GM23338 (cell line): ENCODE measurements around the gene DACH1. TPM values are rescaled to one million over a fixed set of nuclear protein-coding genes. Genes with fewer than 3 reads are reported as not detected.

Experiments
- CTCF ChIP-seq, 2 experiments: fragments of 200-600 bp in 1 of 2; sonication (generic) in 1 of 2; conservative IDR thresholded peaks; 2 replicates each; pipeline versions ENCODE4 v1.5.1 to v1.6.1; 2016 to 2017; ENCODE audit warnings: antibody characterized with exemption in 2 of 2, low read depth in 2 of 2, mild to moderate bottlenecking in 2 of 2, moderate library complexity in 1 of 2
- EZH2 ChIP-seq: fragments of 200-600 bp; sonication (generic); IDR thresholded peaks from one replicate; pipeline ENCODE4 v1.8.0; 2017; ENCODE audit warnings: antibody characterized with exemption, mild to moderate bottlenecking, low read depth; ENCODE audit not compliant: unreplicated experiment
- EZH2phosphoT487 ChIP-seq: fragments of 200-600 bp; sonication (generic); IDR thresholded peaks from one replicate; pipeline ENCODE4 v1.8.1; 2018; ENCODE audit warnings: antibody characterized with exemption; ENCODE audit not compliant: unreplicated experiment
- JUNB ChIP-seq: IDR thresholded peaks from one replicate; pipeline ENCODE4 v1.6.1; 2016; ENCODE audit warnings: antibody characterized with exemption; ENCODE audit not compliant: unreplicated experiment
- POLR2AphosphoS5 ChIP-seq: IDR thresholded peaks from 2 replicates; pipeline ENCODE4 v1.6.1; 2016; ENCODE audit warnings: antibody characterized with exemption, low read depth
- ZNF331 ChIP-seq: fragments of 250-450 bp; sonication (Bioruptor Pico); IDR thresholded peaks from 2 replicates; pipeline ENCODE4 v1.5.0; 2020; ENCODE audit warnings: low read depth, mild to moderate bottlenecking, moderate library complexity
- polyA plus RNA-seq: library from polyadenylated mRNA; unstranded; fragments of >200 nt; fragmentation: Nextera tagmentation; extraction: Ambion mirVana; gene quantifications from 2 replicates; pipeline ENCODE4 v1.2.1, GENCODE V29; 2016
- total RNA-seq: library from RNA; depleted of rRNA; stranded (reverse); fragments of >200 nt; shearing (Covaris generic); gene quantifications from 2 replicates; pipeline ENCODE4 v1.2.3, GENCODE V29; 2014
- TF ChIP-seq, protein P1 (sequence below): fragments of 250-450 bp; sonication (Bioruptor Pico); IDR thresholded peaks from 2 replicates; pipeline ENCODE4 v1.5.0; 2020; ENCODE audit warnings: mild to moderate bottlenecking, moderate library complexity
- TF ChIP-seq, protein P2 (sequence below): IDR thresholded peaks from 2 replicates; pipeline ENCODE4 v1.6.1; 2016; ENCODE audit warnings: antibody characterized with exemption

DACH1 gene
- total and polyA plus RNA-seq, 2 experiments from 2014 or later, result 0.45 to 0.57 TPM

DNA sequence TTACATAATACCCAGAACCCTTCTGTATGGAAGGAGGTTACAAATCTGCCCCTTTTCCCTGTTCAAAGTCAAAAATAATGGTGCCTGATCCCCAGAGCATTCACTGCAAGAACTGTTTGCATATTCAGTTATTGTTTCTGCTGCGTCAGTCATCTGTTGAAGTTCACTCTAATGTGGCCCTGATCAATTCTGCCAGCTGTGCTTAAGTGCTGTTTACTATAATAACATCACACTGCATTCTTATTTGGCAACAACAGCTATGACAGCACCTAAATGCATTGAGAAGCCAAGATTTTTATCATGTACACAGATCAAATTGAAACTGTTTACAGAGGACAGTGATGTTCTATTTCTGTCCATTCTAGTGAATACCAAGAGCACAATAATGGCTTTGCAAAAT lies 115.9 kb downstream of the DACH1 start (continued):
- TF ChIP-seq, protein P1, sequence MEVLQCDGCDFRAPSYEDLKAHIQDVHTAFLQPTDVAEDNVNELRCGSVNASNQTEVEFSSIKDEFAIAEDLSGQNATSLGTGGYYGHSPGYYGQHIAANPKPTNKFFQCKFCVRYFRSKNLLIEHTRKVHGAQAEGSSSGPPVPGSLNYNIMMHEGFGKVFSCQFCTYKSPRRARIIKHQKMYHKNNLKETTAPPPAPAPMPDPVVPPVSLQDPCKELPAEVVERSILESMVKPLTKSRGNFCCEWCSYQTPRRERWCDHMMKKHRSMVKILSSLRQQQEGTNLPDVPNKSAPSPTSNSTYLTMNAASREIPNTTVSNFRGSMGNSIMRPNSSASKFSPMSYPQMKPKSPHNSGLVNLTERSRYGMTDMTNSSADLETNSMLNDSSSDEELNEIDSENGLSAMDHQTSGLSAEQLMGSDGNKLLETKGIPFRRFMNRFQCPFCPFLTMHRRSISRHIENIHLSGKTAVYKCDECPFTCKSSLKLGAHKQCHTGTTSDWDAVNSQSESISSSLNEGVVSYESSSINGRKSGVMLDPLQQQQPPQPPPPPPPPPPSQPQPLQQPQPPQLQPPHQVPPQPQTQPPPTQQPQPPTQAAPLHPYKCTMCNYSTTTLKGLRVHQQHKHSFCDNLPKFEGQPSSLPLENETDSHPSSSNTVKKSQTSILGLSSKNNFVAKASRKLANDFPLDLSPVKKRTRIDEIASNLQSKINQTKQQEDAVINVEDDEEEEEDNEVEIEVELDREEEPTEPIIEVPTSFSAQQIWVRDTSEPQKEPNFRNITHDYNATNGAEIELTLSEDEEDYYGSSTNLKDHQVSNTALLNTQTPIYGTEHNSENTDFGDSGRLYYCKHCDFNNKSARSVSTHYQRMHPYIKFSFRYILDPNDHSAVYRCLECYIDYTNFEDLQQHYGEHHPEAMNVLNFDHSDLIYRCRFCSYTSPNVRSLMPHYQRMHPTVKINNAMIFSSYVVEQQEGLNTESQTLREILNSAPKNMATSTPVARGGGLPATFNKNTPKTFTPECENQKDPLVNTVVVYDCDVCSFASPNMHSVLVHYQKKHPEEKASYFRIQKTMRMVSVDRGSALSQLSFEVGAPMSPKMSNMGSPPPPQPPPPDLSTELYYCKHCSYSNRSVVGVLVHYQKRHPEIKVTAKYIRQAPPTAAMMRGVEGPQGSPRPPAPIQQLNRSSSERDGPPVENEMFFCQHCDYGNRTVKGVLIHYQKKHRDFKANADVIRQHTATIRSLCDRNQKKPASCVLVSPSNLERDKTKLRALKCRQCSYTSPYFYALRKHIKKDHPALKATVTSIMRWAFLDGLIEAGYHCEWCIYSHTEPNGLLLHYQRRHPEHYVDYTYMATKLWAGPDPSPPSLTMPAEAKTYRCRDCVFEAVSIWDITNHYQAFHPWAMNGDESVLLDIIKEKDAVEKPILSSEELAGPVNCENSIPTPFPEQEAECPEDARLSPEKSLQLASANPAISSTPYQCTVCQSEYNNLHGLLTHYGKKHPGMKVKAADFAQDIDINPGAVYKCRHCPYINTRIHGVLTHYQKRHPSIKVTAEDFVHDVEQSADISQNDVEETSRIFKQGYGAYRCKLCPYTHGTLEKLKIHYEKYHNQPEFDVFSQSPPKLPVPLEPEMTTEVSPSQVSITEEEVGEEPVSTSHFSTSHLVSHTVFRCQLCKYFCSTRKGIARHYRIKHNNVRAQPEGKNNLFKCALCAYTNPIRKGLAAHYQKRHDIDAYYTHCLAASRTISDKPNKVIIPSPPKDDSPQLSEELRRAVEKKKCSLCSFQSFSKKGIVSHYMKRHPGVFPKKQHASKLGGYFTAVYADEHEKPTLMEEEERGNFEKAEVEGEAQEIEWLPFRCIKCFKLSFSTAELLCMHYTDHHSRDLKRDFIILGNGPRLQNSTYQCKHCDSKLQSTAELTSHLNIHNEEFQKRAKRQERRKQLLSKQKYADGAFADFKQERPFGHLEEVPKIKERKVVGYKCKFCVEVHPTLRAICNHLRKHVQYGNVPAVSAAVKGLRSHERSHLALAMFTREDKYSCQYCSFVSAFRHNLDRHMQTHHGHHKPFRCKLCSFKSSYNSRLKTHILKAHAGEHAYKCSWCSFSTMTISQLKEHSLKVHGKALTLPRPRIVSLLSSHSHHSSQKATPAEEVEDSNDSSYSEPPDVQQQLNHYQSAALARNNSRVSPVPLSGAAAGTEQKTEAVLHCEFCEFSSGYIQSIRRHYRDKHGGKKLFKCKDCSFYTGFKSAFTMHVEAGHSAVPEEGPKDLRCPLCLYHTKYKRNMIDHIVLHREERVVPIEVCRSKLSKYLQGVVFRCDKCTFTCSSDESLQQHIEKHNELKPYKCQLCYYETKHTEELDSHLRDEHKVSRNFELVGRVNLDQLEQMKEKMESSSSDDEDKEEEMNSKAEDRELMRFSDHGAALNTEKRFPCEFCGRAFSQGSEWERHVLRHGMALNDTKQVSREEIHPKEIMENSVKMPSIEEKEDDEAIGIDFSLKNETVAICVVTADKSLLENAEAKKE (CRISPR knock-in tag), result no peak
- TF ChIP-seq CTCF (conservative IDR thresholded peaks at IDR 0.05; ENCODE audit: low read depth in 2 of 2) (no peak), JUNB (no peak), EZH2 (no peak), POLR2AphosphoS5 (no peak), ZNF331 (no peak), EZH2phosphoT487 (no peak)
- TF ChIP-seq, protein P2, sequence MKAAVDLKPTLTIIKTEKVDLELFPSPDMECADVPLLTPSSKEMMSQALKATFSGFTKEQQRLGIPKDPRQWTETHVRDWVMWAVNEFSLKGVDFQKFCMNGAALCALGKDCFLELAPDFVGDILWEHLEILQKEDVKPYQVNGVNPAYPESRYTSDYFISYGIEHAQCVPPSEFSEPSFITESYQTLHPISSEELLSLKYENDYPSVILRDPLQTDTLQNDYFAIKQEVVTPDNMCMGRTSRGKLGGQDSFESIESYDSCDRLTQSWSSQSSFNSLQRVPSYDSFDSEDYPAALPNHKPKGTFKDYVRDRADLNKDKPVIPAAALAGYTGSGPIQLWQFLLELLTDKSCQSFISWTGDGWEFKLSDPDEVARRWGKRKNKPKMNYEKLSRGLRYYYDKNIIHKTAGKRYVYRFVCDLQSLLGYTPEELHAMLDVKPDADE, result no peak
